ENCODE data around the gene GALM. TPM values are rescaled to one million over a fixed set of nuclear protein-coding genes. Genes with fewer than 3 reads are reported as not detected.

The GALM gene
- total RNA-seq, 1 experiment from 2014 or later: 10.0 TPM

- peaks cover 17% of the 10 kb centered on the region for H3K27me3 Mint-ChIP-seq (ENCODE audit: low read depth)
- Histone ChIP-seq H3K27me3 (ENCODE audit: insufficient read depth, low read length) (no peaks in the 10 kb centered on the region), H3K18ac (ENCODE audit: insufficient read length, low read depth, low read length) (no peak overlapping the region), H2BK5ac (ENCODE audit: insufficient read length, low read length) (no peak overlapping the region), H3K79me2 (ENCODE audit: insufficient read depth, low read length) (no peaks in the 10 kb centered on the region), H3K23ac (ENCODE audit: insufficient read length, low read depth, low read length) (no peak overlapping the region), H3K4ac (ENCODE audit: low read depth, low read length) (no peak overlapping the region), H3K4me1 (ENCODE audit: insufficient read depth, low read length) (no peaks in the 10 kb centered on the region), H3K9me3 (ENCODE audit: control insufficient read depth, low read depth, low read length) (no peaks in the 10 kb centered on the region), H4K91ac (ENCODE audit: insufficient read length, low read depth, low read length) (no peak overlapping the region), H4K20me1 (ENCODE audit: control insufficient read depth, insufficient read depth, insufficient read length) (no peaks in the 10 kb centered on the region), H3K4me2 (ENCODE audit: insufficient read depth, insufficient read length, low read length) (no peak overlapping the region), H2BK120ac (ENCODE audit: low read depth, low read length, poor library complexity, severe bottlenecking) (no peak overlapping the region), H4K5ac (ENCODE audit: insufficient read length, low read depth, low read length) (no peak overlapping the region), H3K27ac (ENCODE audit: insufficient read length, low read depth, low read length) (no peak overlapping the region), H2AFZ (ENCODE audit: low read length) (no peak overlapping the region), H3K23me2 (ENCODE audit: insufficient read length, low read depth, low read length, poor library complexity, severe bottlenecking) (no peaks in the 10 kb centered on the region), H2BK15ac (ENCODE audit: low read depth, low read length) (no peak overlapping the region), H3K9ac (ENCODE audit: extremely low read depth, insufficient read length, low read length) (no peak overlapping the region), H4K8ac (replicated peaks; ENCODE audit: insufficient read length, low read depth, low read length) (no peak overlapping the region), H2BK20ac (ENCODE audit: low read depth, low read length, poor library complexity, severe bottlenecking) (no peak overlapping the region), H3K56ac (ENCODE audit: insufficient read length, low read depth, low read length) (no peak overlapping the region), H2BK12ac (ENCODE audit: insufficient read length, low read depth, low read length) (no peak overlapping the region), H2AK5ac (ENCODE audit: insufficient read length, low read length) (no peak overlapping the region), H3K79me1 (ENCODE audit: insufficient read depth, low read depth, low read length, poor library complexity, severe bottlenecking) (no peaks in the 10 kb centered on the region), H3K14ac (ENCODE audit: insufficient read depth, low read length) (no peak overlapping the region), H3T11ph (ENCODE audit: low read length) (no peak overlapping the region)
- H3K36me3 Mint-ChIP-seq (ENCODE audit: insufficient read depth in 1 of 3, low read depth in 3 of 3): peaks cover 0 to 2% (median 0%) of the 10 kb centered on the region in 3 experiments; a peak in 1 of 7 replicates
- no peak for TF ChIP-seq CTCF (conservative IDR thresholded peaks at IDR 0.05)
- H3K4me3 Mint-ChIP-seq: no peak overlapping the region
- DNase-seq: no peak
- H3K27ac Mint-ChIP-seq: no peak overlapping the region
- no CpG with 5 or more reads among the region's 17 CpGs for WGBS (ENCODE audit: extremely low coverage, insufficient read length, low lambda C conversion rate)
- peaks cover 3 to 10% of the 10 kb centered on the region in 2 experiments; a peak in 3 of 4 replicates for H3K4me1 Mint-ChIP-seq
- H3K9me3 Mint-ChIP-seq: no peaks in the 10 kb centered on the region; a peak in 1 of 5 replicates
Measured at GRCh38 chr2:38775097-38775920, 109.4 kb downstream of the GALM start.

Measured in H9 (cell line).